Gastroesophageal sphincter (tissue), 3 donors: Measurements from ENCODE around the gene PCBD1.

Experiments
- CTCF ChIP-seq, 4 experiments: fragments of 200-600 bp in 2 of 4; fragments of 450-650 bp in 2 of 4; sonication (generic) in 1 of 4; IDR thresholded peaks; one replicate each; pipeline ENCODE4 v1.5.1; 2017 to 2019; ENCODE audit warnings: antibody characterized with exemption in 4 of 4, mild to moderate bottlenecking in 2 of 4, moderate library complexity in 2 of 4
- POLR2A ChIP-seq, 2 donors: fragments of 450-650 bp; IDR thresholded peaks; one replicate each; pipeline ENCODE4 v1.6.1; 2017; ENCODE audit warnings: antibody characterized with exemption in 2 of 2, mild to moderate bottlenecking in 2 of 2, moderate library complexity in 1 of 2

GRCh38 chr10:70920519-70920918, 32.2 kb upstream of the PCBD1 start:
- no peak for TF ChIP-seq CTCF (IDR thresholded peaks at IDR 0.05)
- TF ChIP-seq POLR2A (IDR thresholded peaks at IDR 0.05) = no peak
